ENCODE results near the gene ZNF362. TPM values are rescaled to one million over a fixed set of nuclear protein-coding genes. Genes with fewer than 3 reads are reported as not detected.

The ZNF362 gene
- total and polyA plus RNA-seq, 7 donors, result 6.5 to 20.9 (median 15.2) TPM

DNA sequence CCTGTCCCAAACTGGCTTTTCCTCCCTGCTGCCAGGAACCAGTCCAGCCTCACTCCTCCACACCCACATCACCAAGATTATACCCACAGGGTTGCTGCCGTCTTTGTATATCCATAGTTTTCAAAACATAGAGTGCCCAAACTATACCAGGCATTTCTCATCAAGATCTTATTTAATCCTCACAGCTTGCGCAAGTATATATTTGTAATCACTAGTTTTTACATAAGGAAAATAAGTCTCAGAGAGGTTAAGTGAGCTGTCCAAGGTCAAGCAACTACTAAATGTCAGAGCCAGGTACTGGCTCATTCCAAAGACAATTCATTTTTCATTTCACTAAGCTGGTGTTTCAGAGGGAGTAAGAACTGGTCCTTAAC is 34.9 kb upstream of the ZNF362 start:
- H3K4me3 ChIP-seq, result no peak overlapping the region
- peaks cover 11% of the 10 kb centered on the region for H3K9me3 ChIP-seq
- ATAC-seq (no peak), DNase-seq (no peak)
- H3K27me3 ChIP-seq (ENCODE audit: insufficient read depth in 3 of 3, low read length in 2 of 3), result no peaks in the 10 kb centered on the region
- TF ChIP-seq CTCF (IDR thresholded peaks at IDR 0.05), result no peak
- H3K27ac ChIP-seq, result no peak overlapping the region
- H3K4me1 ChIP-seq, result no peaks in the 10 kb centered on the region
- intact Hi-C loops (cut with DNase I), result loop anchor here in 1 of 2 donors (5.0 kb wide), 1 partner anchor 146 kb away; no protein-coding TSS in a partner anchor
- 72 to 84% (median 81%) methylated on average over 2 of the region's 2 CpGs for WGBS, 3 donors
- no peaks in the 10 kb centered on the region for H3K36me3 ChIP-seq (ENCODE audit: insufficient read depth in 1 of 2, low read depth in 1 of 2)

DNA sequence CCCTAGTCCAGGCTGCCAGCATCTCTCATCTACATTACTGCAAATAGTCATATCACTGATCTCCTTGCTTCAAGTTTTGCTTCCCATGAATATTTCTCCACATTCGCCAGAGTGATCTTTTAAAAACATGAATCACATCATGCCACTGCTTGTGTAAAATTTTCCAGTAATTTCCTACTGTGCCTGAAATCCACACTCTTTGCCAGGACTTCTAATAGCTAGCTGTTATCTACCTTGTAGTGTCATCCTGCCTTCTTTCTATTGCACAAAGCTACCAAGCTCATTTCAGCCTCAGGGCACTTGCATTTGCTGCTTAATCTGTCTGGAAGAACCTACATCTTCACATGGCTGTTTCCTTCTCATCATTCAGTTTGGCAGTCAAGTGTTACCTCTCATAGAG is 33.9 kb upstream of the ZNF362 start:
- WGBS, 3 donors, result 44 to 79% (median 45%) methylated on average over 1 of the region's 1 CpG
- ATAC-seq, result no peak
- no peak overlapping the region for H3K27ac ChIP-seq
- H3K4me1 ChIP-seq, result no peaks in the 10 kb centered on the region
- H3K36me3 ChIP-seq (ENCODE audit: insufficient read depth in 1 of 2, low read depth in 1 of 2), result no peaks in the 10 kb centered on the region
- no peak for TF ChIP-seq CTCF (IDR thresholded peaks at IDR 0.05)
- no peaks in the 10 kb centered on the region for H3K27me3 ChIP-seq (ENCODE audit: insufficient read depth in 3 of 3, low read length in 2 of 3)
- H3K4me3 ChIP-seq, result no peak overlapping the region
- H3K9me3 ChIP-seq, result peaks cover 11% of the 10 kb centered on the region
- no peak for DNase-seq
- intact Hi-C loops (cut with DNase I), result loop anchor here in 1 of 2 donors (5.0 kb wide), 1 partner anchor 145 kb away; no protein-coding TSS in a partner anchor

GRCh38 chr1:33224166-33224707 is 32.1 kb upstream of the ZNF362 start:
- 79 to 84% (median 82%) methylated on average over 2 of the region's 2 CpGs for WGBS, 3 donors
- H3K27ac ChIP-seq, result no peak overlapping the region
- intact Hi-C loops (cut with DNase I), result loop anchor here in 1 of 2 donors (5.0 kb wide), 1 partner anchor 143 kb away; no protein-coding TSS in a partner anchor

GRCh38 chr1:33225586-33225985 is 30.7 kb upstream of the ZNF362 start:
- DNase-seq, result no peak
- Histone ChIP-seq H3K27ac (no peak overlapping the region), H3K4me1 (no peaks in the 10 kb centered on the region), H3K27me3 (ENCODE audit: insufficient read depth in 3 of 3, low read length in 2 of 3) (no peaks in the 10 kb centered on the region), H3K9me3 (peaks cover 11% of the 10 kb centered on the region), H3K36me3 (ENCODE audit: insufficient read depth in 1 of 2, low read depth in 1 of 2) (no peaks in the 10 kb centered on the region), H3K4me3 (no peak overlapping the region)
- TF ChIP-seq CTCF (IDR thresholded peaks at IDR 0.05), result no peak
- WGBS, 3 donors, result 77 to 85% (median 80%) methylated on average over 1 of the region's 1 CpG
- intact Hi-C loops (cut with DNase I), result no loop called here
- no peak for ATAC-seq

More at GRCh38 chr1:33224166-33224707, 32.1 kb upstream of the ZNF362 start:
- no peaks in the 10 kb centered on the region for H3K36me3 ChIP-seq (ENCODE audit: insufficient read depth in 1 of 2, low read depth in 1 of 2)
- no peaks in the 10 kb centered on the region for H3K27me3 ChIP-seq (ENCODE audit: insufficient read depth in 3 of 3, low read length in 2 of 3)
- ATAC-seq (no peak), DNase-seq (no peak)
- H3K9me3 ChIP-seq, result peaks cover 11% of the 10 kb centered on the region
- H3K4me3 ChIP-seq, result no peak overlapping the region
- no peaks in the 10 kb centered on the region for H3K4me1 ChIP-seq
- TF ChIP-seq CTCF (IDR thresholded peaks at IDR 0.05), result no peak

Data from psoas muscle (tissue), 8 donors.